Heart right ventricle (tissue), 16 donors: ENCODE data around the gene FAM168A. TPM values are rescaled to one million over a fixed set of nuclear protein-coding genes. Genes with fewer than 3 reads are reported as not detected.

ENCODE experiments used
- ATAC-seq, 8 donors: fragments of 200-7000 bp; cut with Tn5 transposase; one replicate each; pipeline ENCODE4 v1.9.1; 2020; ENCODE audit warnings: mild to moderate bottlenecking in 8 of 8, moderate library complexity in 8 of 8, moderate number of reproducible peaks in 1 of 8
- DNase-seq, 2 donors: peaks; one replicate each; pipeline ENCODE4 v3.0.0-alpha.2; 2020
- H3K27ac ChIP-seq, 10 donors: fragments of 200-600 bp; sonication (generic) in 2 of 10; one replicate each; pipeline versions ENCODE4 v1.5.0 to v1.8.0; 2020 to 2022; ENCODE audit warnings: mild to moderate bottlenecking in 3 of 10
- H3K27me3 ChIP-seq, 7 donors: fragments of 200-600 bp; one replicate each; pipeline ENCODE4 v1.8.0; 2021 to 2022; ENCODE audit warnings: mild to moderate bottlenecking in 2 of 7
- H3K36me3 ChIP-seq, 9 donors: fragments of 200-600 bp; sonication (generic) in 1 of 9; one replicate each; pipeline versions ENCODE4 v1.5.0 to v1.8.0; 2020 to 2022; ENCODE audit warnings: mild to moderate bottlenecking in 2 of 9
- H3K4me1 ChIP-seq, 9 donors: fragments of 200-600 bp; sonication (generic) in 1 of 9; one replicate each; pipeline versions ENCODE4 v1.5.0 to v1.8.0; 2020 to 2022; ENCODE audit warnings: mild to moderate bottlenecking in 4 of 9
- H3K4me3 ChIP-seq, 10 donors: fragments of 200-600 bp; sonication (generic) in 2 of 10; one replicate each; pipeline versions ENCODE4 v1.5.0 to v1.8.0; 2020 to 2022; ENCODE audit warnings: mild to moderate bottlenecking in 7 of 10, moderate library complexity in 2 of 10
- H3K9me3 ChIP-seq, 11 donors: fragments of 200-600 bp in 10 of 11; sonication (generic) in 2 of 11; one replicate each; pipeline versions ENCODE4 v1.5.0 to v1.8.0; 2013 to 2022; ENCODE audit warnings: mild to moderate bottlenecking in 2 of 11, control low read depth in 1 of 11, moderate library complexity in 1 of 11
- CTCF ChIP-seq, 9 donors: fragments of 200-600 bp; sonication (generic) in 2 of 9; IDR thresholded peaks; one replicate each; pipeline versions ENCODE4 v1.5.0 to v1.8.0; 2021 to 2022; ENCODE audit warnings: antibody characterized with exemption in 9 of 9, mild to moderate bottlenecking in 5 of 9, moderate library complexity in 1 of 9
- WGBS, 2 donors: extraction: QIAGEN DNeasy Blood & Tissue Kit; methylation state at CpG; one replicate each; pipeline ENCODE4 v1.1.7; 2013; ENCODE audit warnings: inconsistent platforms in 1 of 2; 5-methylcytosine and 5-hydroxymethylcytosine counted together
- intact Hi-C, 10 donors: fragments of 100-400 bp; cut with DNase I; formaldehyde crosslinking; loops; one replicate each; pipeline versions ENCODE4 v1.11.1 to v1.14.2; 2022
- polyA plus RNA-seq, 2 donors: library from polyadenylated mRNA; stranded (reverse); fragments of 200-250 nt; gene quantifications; one replicate each; pipeline ENCODE4 v1.2.3, GENCODE V29; 2013
- total RNA-seq, 10 donors: library from RNA; stranded (reverse); fragmentation: NEBNext Ultra II Directional in 3 of 10; extraction: Animal tissue kit (Norgen Biotek cat#: 25700) in 3 of 10; gene quantifications; one replicate each; pipeline versions ENCODE4 v1.2.1 to v1.2.4, GENCODE V29; 2021 to 2023
- donor health status: Arrhythmogenic right ventricular cardiomyopathy.
- donor health status: ischemic (EF 13 %, LVEDD 7.1; RV severe dilation, severe dysfunction).
- donor health status: healthy with polysubstance abuse.
- donor health status: DM: no; HTN: yes; CAD: no.
- donor health status: DM: no; HTN: no; CAD: no.
- donor health status: ischemic (EF 25% LVEDD 6.9; RV normal size, moderate dysfunction).
- donor health status: ischemic (EF 25% LVEDD 5.7; RV mildly dilated, moderate dysfunction).
- donor health status: healthy.
- donor health status: DM: yes; HTN: yes; CAD: no.
- donor health status: Ischemic cardiomyopathy.
- donor health status: ischemic (EF 35%, LVEDD 5.7; RV mildly dilated, moderate dysfunction).
- donor health status: nonischemic (EF 11% LVEDD 7.7; RV severe dilation, severe dysfunction).
- donor health status: DM: yes; HTN: yes; CAD: no.
- donor health status: PGD.
- donor health status: ischemic (EF 29% LVEDD 5.4; RV normal size, mild dysfunction).
- donor health status: nonischemic (EF 23%, LVEDD 6.1; RV moderate dilation, normal function).

The FAM168A gene
- total and polyA plus RNA-seq, 12 donors, result 7.9 to 37.1 (median 31.8) TPM

- peak overlapping the region in 8 of 10 donors; percentile 7 to 75 (median 46) for H3K27ac ChIP-seq
- DNase-seq (no peak), ATAC-seq (peak; percentile 34 to 63 (median 48))
- H3K4me3 ChIP-seq, result no peak overlapping the region
- no peak for TF ChIP-seq CTCF (IDR thresholded peaks at IDR 0.05)
- WGBS, 2 donors, result 57 to 63% methylated on average over 1 of the region's 1 CpG
- peaks cover 0 to 53% (median 26%) of the 10 kb centered on the region in 9 donors for H3K4me1 ChIP-seq
- intact Hi-C loops, result loop anchor here in 1 of 10 donors (5.0 kb wide), 1 partner anchor 52 kb away; no protein-coding TSS in a partner anchor
- H3K27me3 ChIP-seq, result no peaks in the 10 kb centered on the region
- H3K9me3 ChIP-seq, result no peaks in the 10 kb centered on the region
- peaks cover 0 to 64% (median 16%) of the 10 kb centered on the region in 9 donors for H3K36me3 ChIP-seq
Observed at GRCh38 chr11:73414977-73415651, 182.8 kb downstream of the FAM168A start.

GRCh38 chr11:73413256-73413655 lies 184.7 kb downstream of the FAM168A start:
- H3K4me1 ChIP-seq, result peaks cover 0 to 53% (median 26%) of the 10 kb centered on the region in 9 donors
- 76 to 88% methylated on average over 2 of the region's 2 CpGs for whole genome bisulfite sequencing, 2 donors
- H3K4me3 ChIP-seq, result no peak overlapping the region
- no peak for TF ChIP-seq CTCF (IDR thresholded peaks at IDR 0.05)
- H3K9me3 ChIP-seq, result no peaks in the 10 kb centered on the region
- DNase-seq (no peak), ATAC-seq (no peak)
- intact Hi-C loops, result no loop called here
- peak overlapping the region in 2 of 10 donors; percentile 8 to 75 for H3K27ac ChIP-seq
- H3K36me3 ChIP-seq, result peaks cover 0 to 61% (median 6%) of the 10 kb centered on the region in 9 donors
- H3K27me3 ChIP-seq, result no peaks in the 10 kb centered on the region

- Histone ChIP-seq H3K36me3 (peaks cover 0 to 63% (median 0%) of the 10 kb centered on the region in 9 donors), H3K27ac (peak overlapping the region in 2 of 10 donors; percentile 5 to 8), H3K4me3 (no peak overlapping the region), H3K27me3 (no peaks in the 10 kb centered on the region), H3K9me3 (no peaks in the 10 kb centered on the region), H3K4me1 (peaks cover 0 to 52% (median 26%) of the 10 kb centered on the region in 9 donors)
- no peak for TF ChIP-seq CTCF (IDR thresholded peaks at IDR 0.05)
- intact Hi-C loops, result no loop called here
- ATAC-seq, result no peak
- DNase-seq, result no peak
- 68 to 78% methylated on average over 3 of the region's 3 CpGs for WGBS, 2 donors
Observed at GRCh38 chr11:73412308-73412707, 185.6 kb downstream of the FAM168A start.

- Histone ChIP-seq H3K4me1 (peaks cover 0 to 40% (median 24%) of the 10 kb centered on the region in 9 donors), H3K27ac (no peak overlapping the region), H3K9me3 (no peaks in the 10 kb centered on the region), H3K4me3 (no peak overlapping the region), H3K27me3 (no peaks in the 10 kb centered on the region), H3K36me3 (peaks cover 0 to 68% (median 0%) of the 10 kb centered on the region in 9 donors)
- DNase-seq (no peak), ATAC-seq (no peak)
- intact Hi-C loops, result no loop called here
- TF ChIP-seq CTCF (IDR thresholded peaks at IDR 0.05), result no peak
- WGBS, 2 donors, result 91 to 92% methylated on average over 2 of the region's 2 CpGs
Observed at GRCh38 chr11:73411031-73411430, 186.9 kb downstream of the FAM168A start.
